Subcutaneous adipose tissue (tissue), 4 donors: Measurements from ENCODE around the gene FAIM2. TPM values are rescaled to one million over a fixed set of nuclear protein-coding genes. Genes with fewer than 3 reads are reported as not detected.

Source experiments
- CTCF ChIP-seq: fragments of 450-650 bp; IDR thresholded peaks from one replicate; pipeline ENCODE4 v1.5.1; 2016; ENCODE audit warnings: low read depth, mild to moderate bottlenecking, control low read depth, antibody characterized with exemption, moderate library complexity
- total RNA-seq, 4 donors: library from RNA; depleted of rRNA; stranded (reverse); fragments of >200 nt; gene quantifications; one replicate each; pipeline ENCODE4 v1.1.0, GENCODE V29; 2016

Gene FAIM2
- total RNA-seq, 4 donors from 2014 or later, result 1.2 TPM; not detected in 3

- no peak for TF ChIP-seq CTCF
Measured at GRCh38 chr12:49819786-49820185, 83.9 kb downstream of the FAIM2 start.

GRCh38 chr12:49818241-49818895, 85.3 kb downstream of the FAIM2 start:
- TF ChIP-seq CTCF, result no peak

Other genes with a start within 250 kb of the FAIM2 start
- 10 to 100 TPM in 2 of 4 donors, 1 to 10 TPM in 2; 8.2 to 19.6 (median 14.0) TPM for gene FMNL3, start 196.5 kb downstream of the FAIM2 start, total RNA-seq
- 100 to 1,000 TPM; 263 to 522 (median 375) TPM for gene TMBIM6, start 162.3 kb downstream of the FAIM2 start, total RNA-seq
- gene NCKAP5L, start 75.5 kb downstream of the FAIM2 start, total RNA-seq, result 10 to 100 TPM in 3 of 4 donors, 1 to 10 TPM in 1; 9.1 to 23.9 (median 13.0) TPM
- gene BCDIN3D, start 60.8 kb downstream of the FAIM2 start, total RNA-seq, result 1 to 10 TPM; 1.9 to 3.4 (median 2.7) TPM
- gene AQP2, start 46.8 kb upstream of the FAIM2 start, total RNA-seq, result not detected
- not detected for gene AQP5, start 58.0 kb upstream of the FAIM2 start, total RNA-seq
- 1 to 10 TPM in 1 of 4 donors, not detected in 3; 1.9 TPM for gene AQP6, start 69.0 kb upstream of the FAIM2 start, total RNA-seq
- gene RACGAP1, start 121.6 kb upstream of the FAIM2 start, total RNA-seq, result 10 to 100 TPM in 3 of 4 donors, 1 to 10 TPM in 1; 5.5 to 18.5 (median 15.0) TPM
- gene ASIC1, start 153.7 kb upstream of the FAIM2 start, total RNA-seq, result 1 to 10 TPM in 2 of 4 donors, under 1 TPM in 2; 0.38 to 3.1 (median 1.0) TPM
- 10 to 100 TPM; 44.7 to 61.6 (median 46.5) TPM for gene SMARCD1, start 181.4 kb upstream of the FAIM2 start, total RNA-seq
- 1,000 to 10,000 TPM; 1,589 to 4,641 (median 3,196) TPM for gene GPD1, start 200.1 kb upstream of the FAIM2 start, total RNA-seq
- gene COX14, start 208.3 kb upstream of the FAIM2 start, total RNA-seq, result 100 to 1,000 TPM; 106 to 258 (median 118) TPM